ENCODE results near the gene ZNF317.
"Not testable (repeated sequence)": the region's sequence is repeated elsewhere in the genome, so short reads cannot be mapped to it uniquely, and the experiment has no call there.

The ZNF317 gene

DNA sequence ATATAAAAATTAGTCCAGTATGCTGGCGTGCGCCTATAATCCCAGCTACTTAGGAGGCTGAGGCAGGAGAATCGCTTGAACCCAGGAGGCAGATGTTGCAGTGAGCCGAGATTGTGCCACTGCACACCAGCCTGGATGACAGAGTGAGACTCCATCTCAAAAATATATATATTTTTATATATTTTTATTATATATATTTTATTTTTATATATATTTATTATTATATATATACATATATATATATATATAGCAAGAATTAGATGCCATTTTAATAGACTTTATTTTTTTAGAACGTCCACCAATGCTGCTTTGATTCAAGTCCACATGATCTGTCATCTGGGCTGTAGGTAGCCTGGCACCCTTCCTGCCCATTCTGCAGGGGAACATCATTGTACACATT is 35.1 kb downstream of the ZNF317 start:
- no peak for DNase-seq (ENCODE audit: low read depth in 2 of 2)

DNA sequence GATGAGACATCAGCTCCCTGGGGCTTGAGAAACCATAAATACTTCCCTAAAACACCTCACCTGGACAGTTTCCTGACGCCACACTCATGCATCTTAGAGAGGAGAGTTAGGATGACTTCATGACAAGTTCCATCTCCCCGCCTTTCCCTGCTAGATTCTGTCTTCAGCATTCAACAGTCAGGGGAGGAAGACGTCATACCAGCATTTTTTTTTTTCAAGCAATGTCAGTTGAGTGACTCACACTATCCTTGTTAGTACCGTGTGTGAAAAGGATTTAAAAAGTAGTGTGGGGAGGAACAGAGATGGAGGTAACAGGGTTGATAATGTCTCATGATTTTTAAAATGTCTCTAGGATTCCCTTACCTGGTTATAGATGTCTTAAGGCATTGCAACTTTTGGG is 38.7 kb downstream of the ZNF317 start, which contains the start of gene OR7D2:
TSS of gene OR7D2 (plus strand) at position 79 of the 400 bp plus-strand sequence. CDS start 6,803 bp downstream, outside the sequence.
- DNase-seq (ENCODE audit: low read depth in 2 of 2): no peak

DNA sequence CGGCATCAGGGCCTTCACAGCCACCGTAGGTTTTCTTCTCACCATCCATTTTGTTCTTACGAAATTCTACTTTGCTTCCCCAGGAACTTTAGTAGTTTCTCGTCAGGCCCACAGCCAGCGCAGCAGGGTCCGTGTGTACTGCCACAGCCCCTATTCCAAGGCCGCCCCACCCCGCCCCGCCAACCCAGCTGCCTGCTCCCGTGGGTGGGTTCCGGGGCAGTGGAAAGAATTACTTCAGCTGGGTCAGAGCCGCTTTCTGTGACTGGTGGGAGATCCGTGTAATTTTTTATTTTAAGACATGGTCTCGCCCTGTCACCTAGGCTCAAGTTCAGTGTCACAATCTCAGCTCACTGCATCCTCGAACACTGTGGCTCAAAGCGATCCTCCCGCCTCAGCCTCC is 42.8 kb downstream of the ZNF317 start:
- no peak for DNase-seq (ENCODE audit: low read depth in 2 of 2)

DNA sequence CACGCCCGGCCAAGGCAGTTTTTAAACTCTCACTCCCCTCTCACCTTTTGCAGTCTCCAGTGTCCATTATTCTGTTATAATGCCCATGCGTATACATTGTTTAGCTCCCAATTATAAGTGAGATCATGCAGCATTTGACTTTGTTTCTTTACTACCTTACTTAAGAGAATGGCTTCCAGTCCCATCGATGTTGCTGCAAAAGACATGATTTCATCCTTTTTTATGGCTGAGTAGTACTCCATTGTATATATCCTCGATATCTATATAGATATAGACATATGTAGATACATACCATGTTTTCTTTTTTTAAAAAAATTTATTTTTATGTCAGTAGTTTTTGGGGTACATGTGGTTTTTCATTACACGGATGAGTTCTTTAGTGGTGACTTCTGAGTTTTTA is 47.0 kb downstream of the ZNF317 start:
- DNase-seq (ENCODE audit: low read depth in 2 of 2): no peak

DNA sequence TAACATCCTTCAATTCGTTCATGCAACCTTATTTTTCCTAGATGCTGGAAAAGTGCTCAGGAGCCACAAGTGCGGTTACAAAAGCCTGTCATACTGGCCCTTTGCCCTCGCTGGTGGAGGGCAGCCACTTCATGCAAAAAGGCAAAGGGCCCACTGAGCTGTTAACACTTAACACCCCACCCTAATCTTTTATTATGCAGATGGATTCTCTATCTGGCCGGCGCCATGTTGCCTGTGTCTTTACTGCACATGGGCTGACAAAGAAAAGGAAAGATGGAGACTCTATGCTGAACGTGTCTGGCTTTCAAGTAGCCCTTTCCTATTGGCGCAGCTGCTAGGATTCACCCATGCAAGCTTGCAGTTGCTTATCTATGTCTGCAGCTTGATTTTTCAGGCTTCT is 49.3 kb downstream of the ZNF317 start:
- no peak for DNase-seq (ENCODE audit: low read depth in 2 of 2)

DNA sequence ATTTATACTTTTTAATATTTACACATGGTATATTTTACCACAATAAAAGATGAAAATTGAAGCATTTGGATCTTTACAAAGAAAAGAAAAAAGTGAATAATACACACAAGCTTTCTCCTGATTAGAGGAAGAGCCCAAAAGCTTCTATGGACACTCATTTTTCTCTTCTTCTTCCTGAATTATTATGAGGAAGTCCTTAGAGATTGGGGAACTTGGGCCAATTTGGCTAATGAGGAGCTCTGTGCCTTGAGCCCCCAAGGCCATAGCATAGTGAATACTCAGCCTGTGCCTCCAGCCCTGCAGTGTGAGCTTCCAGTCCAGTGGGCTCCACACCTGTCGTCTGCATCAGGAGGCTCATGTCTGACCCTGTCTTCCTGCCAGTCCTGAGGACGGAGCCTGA is 57.8 kb downstream of the ZNF317 start:
- not testable (repeated sequence) for DNase-seq (ENCODE audit: low read depth in 2 of 2)

DNA sequence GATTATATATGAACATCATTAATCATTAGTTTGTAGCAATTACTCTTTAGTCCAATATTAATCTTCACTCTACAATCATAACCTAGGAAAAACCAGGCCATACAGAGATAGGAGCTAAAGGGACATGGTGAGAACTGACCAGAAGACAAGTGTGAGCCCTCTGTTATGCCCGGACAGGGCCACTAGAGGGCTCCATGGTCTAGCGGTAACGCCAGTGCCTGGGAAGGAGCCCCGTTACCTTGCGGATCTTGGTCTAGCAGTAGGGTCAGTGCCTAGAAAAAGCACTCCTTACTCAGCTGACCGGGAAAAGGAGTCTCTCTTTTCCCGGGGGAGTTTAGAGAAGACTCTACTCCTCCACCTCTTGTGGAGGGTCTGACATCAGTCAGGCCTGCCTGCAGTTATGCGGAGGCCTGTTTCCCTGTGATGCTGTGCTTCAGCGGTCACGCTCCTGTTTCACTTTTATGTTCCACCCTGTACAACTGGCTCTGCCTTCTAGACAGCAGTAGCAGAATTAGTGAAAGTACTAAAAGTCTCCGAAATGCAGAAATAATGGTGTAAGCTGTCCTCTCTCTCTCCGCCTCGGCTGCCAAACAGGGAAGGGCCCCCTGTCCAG is 65.4 kb downstream of the ZNF317 start:
- DNase-seq (ENCODE audit: low read depth in 2 of 2): peak; percentile 42 to 51

All from stimulated activated CD4-positive, alpha-beta T cell treated with anti-CD3 and anti-CD28 coated beads, Interleukin-4, amount 100 ng/mL, for 48 hours (primary cell).